HS-27A (cell line): ENCODE results near the gene DDX24.

Experiments used
- DNase-seq: peaks from one replicate; pipeline ENCODE4 v3.0.0-alpha.2; 2012; ENCODE audit warnings: low read depth, missing footprints

The DDX24 gene

GRCh38 chr14:94048691-94049624 is 32.0 kb downstream of the DDX24 start:
- no peak for DNase-seq

GRCh38 chr14:94047581-94047980 is 33.4 kb downstream of the DDX24 start:
- no peak for DNase-seq

GRCh38 chr14:94046696-94047250 is 34.2 kb downstream of the DDX24 start:
- no peak for DNase-seq

- no peak for DNase-seq
Measured at GRCh38 chr14:94045563-94046345, 35.2 kb downstream of the DDX24 start.

GRCh38 chr14:94045101-94045500 is 35.9 kb downstream of the DDX24 start:
- no peak for DNase-seq

GRCh38 chr14:94044476-94045091 is 36.4 kb downstream of the DDX24 start:
- DNase-seq, result no peak

GRCh38 chr14:94043756-94044475 is 37.1 kb downstream of the DDX24 start:
- no peak for DNase-seq

GRCh38 chr14:94043111-94043755 is 37.8 kb downstream of the DDX24 start:
- DNase-seq, result no peak

GRCh38 chr14:94042433-94043091 is 38.4 kb downstream of the DDX24 start:
- no peak for DNase-seq

GRCh38 chr14:94041551-94042346 is 39.3 kb downstream of the DDX24 start:
- DNase-seq, result no peak

GRCh38 chr14:94040796-94041195 is 40.2 kb downstream of the DDX24 start:
- DNase-seq, result no peak

- DNase-seq, result no peak
Measured at GRCh38 chr14:94040247-94040646, 40.8 kb downstream of the DDX24 start.

GRCh38 chr14:94038921-94039629 is 41.9 kb downstream of the DDX24 start:
- DNase-seq, result no peak

- no peak for DNase-seq
Measured at GRCh38 chr14:94038510-94038909, 42.5 kb downstream of the DDX24 start.

- no peak for DNase-seq
Measured at GRCh38 chr14:94037954-94038353, 43.0 kb downstream of the DDX24 start.

- no peak for DNase-seq
Measured at GRCh38 chr14:94036313-94037167, 44.5 kb downstream of the DDX24 start.

- no peak for DNase-seq
Measured at GRCh38 chr14:94034886-94035285, 46.1 kb downstream of the DDX24 start.

GRCh38 chr14:94031883-94032279 is 49.1 kb downstream of the DDX24 start:
- DNase-seq, result no peak
